Measurements from ENCODE around the gene BRSK1. TPM values are rescaled to one million over a fixed set of nuclear protein-coding genes. Genes with fewer than 3 reads are reported as not detected.
"Not testable (repeated sequence)": the region's sequence is repeated elsewhere in the genome, so short reads cannot be mapped to it uniquely, and the experiment has no call there.

The BRSK1 gene
- polyA plus RNA-seq, 4 donors = 12.8 to 20.6 (median 15.5) TPM

DNA sequence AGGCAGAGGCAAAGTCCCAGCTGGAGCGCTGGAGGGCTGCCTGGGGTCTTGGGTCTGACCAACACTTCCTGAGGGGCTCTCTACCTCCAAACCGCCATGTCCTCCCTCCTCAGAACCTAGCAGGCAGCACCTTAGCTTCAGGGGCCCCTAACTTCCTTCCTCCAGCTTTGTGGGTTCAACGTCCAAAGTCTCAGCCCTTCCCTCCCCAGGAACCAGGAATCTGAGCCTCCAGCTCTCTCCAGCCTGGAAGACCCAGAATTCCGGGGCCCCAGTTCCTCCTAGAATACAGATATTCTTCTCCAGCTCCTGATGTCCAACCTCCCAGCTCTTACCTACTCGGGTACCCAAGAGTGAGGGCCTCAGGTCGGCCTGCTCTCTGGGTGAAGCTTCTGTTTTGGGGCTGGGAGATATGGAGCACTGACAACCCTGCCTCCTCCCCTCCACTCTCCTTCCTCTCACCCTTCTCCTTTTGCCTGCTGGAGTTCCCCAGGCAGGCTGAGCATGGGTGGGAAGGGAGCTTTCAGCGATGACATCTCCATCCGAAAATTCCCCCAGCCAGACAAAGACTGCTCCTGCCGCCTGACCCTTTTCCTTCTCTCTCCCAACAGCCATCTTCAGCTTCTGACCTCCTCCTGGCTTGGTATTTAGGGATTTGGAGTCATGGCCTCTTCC lies 37.8 kb downstream of the BRSK1 start:
- DNase-seq (ENCODE audit: low read depth in 4 of 4, low spot score in 3 of 4) = no peak

DNA sequence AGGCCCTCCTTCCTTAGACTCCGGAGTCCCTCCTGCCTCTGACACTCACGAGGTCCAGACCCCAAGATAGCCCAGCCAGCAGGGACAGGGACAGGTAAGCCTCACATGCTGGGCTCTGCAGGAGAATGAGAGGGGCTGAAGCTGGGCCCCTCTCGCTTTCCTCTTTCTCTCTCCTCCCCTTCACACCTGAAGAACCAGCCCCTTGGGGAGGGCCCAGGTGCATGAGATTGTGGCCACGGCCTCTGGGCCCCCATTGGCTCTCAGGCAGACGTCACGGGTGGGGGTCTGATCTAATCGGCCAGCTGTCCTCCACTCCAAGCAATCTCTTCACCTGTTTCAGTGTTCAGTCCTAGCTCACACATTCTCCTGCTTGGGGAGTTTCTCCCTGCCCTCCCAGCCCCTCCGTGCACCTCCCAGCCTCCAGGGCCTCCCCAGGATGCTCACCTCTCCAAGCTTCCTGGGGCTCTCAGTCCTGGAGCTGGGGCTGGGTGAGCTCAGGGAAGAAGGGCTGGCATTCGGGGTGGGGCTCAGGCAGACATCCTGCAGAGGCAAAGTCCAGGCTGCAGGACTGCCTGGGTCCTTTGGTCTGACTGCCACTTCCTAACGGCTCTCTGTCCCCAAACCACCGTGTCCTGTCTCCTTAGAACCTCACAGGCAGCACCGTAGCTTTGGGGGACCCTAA lies 38.5 kb downstream of the BRSK1 start:
- DNase-seq (ENCODE audit: low read depth in 4 of 4, low spot score in 3 of 4) = no peak

DNA sequence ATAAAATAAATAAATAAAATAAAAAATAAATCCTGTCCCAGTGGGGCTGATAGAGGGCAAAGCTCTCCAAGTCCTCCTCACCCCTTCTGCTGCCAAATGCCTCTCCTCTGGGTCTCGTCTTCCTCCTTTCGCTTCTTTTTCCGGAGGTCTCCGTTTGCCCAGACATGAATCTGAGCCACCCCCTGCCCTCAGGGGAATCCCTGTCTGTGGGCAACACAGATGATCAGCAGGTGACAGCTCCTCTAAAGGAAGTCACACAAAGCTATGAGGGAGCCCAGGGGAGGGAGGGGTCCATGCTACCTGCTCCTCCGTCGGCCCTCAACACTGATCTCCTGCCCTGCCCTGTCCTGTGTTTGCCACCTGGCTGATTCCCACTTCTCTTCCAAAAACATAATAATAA lies 40.9 kb downstream of the BRSK1 start:
- DNase-seq (ENCODE audit: low read depth in 4 of 4, low spot score in 3 of 4) = no peak

DNA sequence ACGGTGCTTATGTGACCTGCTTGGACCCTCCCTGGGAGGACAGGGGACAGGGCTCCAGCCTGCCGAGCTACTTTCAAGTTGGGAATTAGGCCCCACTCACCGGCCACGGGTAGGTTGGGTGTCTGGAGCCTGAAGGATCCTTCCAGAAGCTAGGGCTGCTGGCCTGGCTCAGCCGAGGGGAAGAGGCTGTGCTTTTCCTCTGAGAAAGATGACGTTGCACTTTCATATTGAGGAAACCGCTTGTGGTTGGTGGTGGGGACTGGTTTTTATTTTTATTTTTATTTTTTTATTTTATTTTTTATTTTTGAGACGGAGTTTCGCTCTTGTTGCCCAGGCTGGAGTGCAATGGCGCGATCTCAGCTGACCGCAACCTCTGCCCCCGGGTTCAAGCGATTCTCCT lies 41.4 kb downstream of the BRSK1 start, which contains the start of gene TMEM150B:
Gene TMEM150B, minus strand, starts transcription at position 170 of the 400 bp plus-strand sequence. CDS start 4,305 bp downstream, outside the sequence.
- no peak for DNase-seq (ENCODE audit: low read depth in 4 of 4, low spot score in 3 of 4)

DNA sequence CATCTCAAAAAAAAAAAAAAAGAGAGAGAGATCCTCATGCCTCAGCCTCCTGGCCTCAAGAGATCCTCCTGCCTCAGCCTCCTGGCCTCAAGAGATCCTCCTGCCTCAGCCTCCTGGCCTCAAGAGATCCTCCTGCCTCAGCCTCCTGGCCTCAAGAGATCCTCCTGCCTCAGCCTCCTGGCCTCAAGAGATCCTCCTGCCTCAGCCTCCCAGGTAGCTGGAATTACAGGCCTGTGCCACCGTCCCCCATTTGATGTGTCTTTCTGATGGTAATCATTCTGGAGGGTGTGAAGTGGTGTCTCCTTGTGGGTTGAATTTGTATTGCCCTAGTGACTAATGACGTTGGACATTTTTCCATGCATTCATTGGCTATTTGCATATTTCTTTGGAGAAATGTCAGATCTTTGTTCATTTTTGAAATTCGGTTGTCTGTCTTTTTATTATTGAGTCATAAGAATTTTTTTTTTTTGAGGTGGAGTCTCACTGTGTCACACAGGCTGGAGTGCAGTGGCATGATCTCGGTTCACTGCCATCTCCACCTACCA lies 45.0 kb downstream of the BRSK1 start:
- DNase-seq (ENCODE audit: low read depth in 4 of 4, low spot score in 3 of 4) = not testable (repeated sequence)

DNA sequence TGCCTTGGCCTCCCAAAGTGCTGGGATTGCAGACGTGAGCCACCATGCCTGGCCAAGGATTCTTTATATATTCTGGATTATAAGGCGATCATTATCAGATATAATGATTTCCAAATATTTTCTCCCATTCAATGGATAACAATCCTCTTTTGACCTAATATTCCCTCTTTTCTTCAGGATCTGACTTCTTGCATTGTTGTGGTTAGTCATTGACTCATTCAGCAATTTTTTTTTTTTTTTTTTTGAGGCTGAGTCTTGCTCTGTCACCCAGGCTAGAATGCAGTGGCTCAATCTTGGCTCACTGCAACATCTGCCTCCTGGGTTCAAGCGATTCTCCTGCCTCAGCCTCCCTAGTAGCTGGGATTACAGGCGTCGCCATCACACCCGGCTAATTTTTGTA lies 46.0 kb downstream of the BRSK1 start:
- DNase-seq (ENCODE audit: low read depth in 4 of 4, low spot score in 3 of 4) = not testable (repeated sequence)

DNA sequence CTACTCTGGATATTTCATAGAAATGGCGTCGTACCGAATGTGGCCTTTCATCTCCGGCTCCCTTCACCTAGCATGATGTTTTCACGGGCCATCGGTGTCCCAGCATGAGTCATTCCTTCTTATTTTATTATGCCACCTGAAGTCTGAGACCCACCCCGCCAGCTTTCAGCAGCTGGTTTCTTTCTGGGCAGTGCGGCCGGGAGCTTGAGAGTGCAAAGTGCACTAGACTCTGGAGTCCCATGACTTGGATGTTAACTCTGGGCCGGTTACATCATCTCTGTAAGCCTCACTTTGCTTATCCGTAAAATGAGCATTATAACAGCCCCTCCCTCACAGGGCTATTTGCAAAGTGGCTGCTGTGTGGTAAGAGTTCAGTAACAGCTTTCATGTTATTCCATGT lies 50.1 kb downstream of the BRSK1 start:
- DNase-seq (ENCODE audit: low read depth in 4 of 4, low spot score in 3 of 4) = no peak

DNA sequence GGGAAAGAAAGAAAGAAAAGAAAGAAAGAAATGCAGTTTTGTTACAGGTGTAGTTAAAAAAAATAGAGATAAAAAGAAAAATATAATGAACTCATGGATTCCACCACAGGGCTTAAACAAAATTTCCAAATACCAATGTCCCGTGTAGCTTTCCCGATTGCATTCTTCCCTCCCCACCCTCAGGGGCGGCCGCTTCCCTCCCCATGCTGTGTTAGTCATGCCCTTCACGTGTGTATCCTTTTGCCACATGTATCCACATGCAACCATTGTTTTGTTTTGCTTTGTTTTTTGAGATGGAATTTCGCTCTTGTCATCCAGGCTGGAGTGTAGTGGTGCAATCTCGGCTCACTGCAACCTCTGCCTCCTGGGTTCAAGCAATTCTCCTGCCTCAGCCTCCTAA lies 52.3 kb downstream of the BRSK1 start:
- DNase-seq (ENCODE audit: low read depth in 4 of 4, low spot score in 3 of 4) = no peak

DNA sequence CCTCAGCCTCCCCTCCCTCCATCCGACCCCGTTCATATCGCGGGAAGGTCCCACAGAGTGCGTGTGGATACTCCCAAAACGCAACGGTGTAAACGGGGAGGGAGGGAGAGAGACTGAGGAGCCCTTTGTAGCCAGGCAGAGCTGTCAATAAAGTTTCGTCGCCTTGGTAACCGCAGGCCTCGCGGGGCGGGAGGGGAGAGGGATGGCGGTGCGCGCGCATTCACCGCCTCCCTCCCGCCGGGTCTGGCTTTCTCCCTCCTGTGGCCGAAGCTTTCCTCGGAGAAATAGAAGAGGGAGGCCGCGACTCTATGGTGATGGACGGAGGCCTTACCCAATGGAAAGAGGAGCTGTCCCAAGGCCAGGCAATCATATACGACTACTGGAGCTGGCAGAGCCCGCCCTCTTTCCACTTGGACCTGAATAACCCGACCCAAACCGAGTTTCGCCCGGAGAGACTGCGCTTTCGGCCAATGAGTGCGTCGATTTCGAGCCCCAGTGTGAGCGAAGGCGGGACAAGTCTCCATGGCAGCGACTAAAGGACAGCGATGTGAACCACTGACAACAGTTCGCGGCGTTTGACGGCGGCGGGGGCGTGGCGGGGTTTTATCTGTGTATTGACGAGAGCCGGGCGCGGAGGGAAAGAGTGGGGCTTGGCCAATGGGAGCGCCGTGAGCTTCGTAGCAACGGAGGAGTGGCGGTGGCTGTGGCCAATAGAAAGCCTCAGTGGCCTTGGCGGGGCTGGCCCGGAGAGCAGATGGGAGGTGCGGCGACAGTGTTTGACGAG lies 55.5 kb downstream of the BRSK1 start, which contains the start of gene KMT5C:
Gene KMT5C, plus strand, starts transcription at position 772 of the 784 bp plus-strand sequence. CDS start 2,061 bp downstream, outside the sequence.
- DNase-seq (ENCODE audit: low read depth in 4 of 4, low spot score in 3 of 4) = peak; percentile 100

DNA sequence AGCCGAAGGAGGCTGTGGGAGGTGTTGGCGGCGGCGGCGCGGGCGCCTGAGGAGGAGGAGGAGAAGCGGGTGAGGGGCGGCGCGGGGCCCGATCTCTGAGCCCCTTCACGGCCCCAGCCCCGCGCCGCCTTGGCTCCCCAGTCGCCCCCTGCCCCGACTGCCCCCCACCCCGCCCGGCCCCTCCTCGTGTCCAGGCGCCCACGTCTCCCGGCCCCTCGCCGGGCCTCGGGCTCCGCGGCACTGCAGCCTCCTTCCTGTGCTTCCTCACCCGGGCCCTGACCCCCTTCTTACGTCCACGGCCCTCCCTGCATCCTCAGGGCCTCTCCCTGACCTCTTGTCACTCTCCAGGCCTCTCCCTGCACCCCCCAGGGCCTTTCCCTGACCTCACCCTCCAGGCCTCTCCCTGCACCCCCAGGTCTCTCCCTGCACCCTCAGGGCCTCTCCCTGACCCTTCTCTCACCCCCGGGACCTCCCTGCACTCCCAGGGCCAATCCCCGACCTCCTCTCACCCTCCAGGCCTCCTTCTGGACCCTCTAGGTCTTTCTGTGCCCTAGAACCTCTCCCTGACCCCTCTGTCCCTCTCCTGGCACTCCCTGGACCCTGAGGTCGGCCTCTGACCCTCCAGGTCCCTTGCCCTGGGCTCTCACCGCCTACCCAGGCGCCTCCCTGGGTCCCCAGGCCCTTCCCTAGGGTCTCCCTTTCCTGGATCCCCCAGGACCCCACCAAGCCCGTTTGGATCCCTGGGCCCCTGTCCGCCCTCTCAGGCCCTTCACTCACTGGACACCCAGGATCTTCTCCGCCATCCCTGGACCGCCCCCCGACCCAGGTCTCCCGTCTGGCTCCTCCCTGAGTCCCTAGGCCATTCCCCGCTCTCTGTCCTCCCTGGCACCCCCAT lies 56.3 kb downstream of the BRSK1 start:
- DNase-seq (ENCODE audit: low read depth in 4 of 4, low spot score in 3 of 4) = no peak

DNA sequence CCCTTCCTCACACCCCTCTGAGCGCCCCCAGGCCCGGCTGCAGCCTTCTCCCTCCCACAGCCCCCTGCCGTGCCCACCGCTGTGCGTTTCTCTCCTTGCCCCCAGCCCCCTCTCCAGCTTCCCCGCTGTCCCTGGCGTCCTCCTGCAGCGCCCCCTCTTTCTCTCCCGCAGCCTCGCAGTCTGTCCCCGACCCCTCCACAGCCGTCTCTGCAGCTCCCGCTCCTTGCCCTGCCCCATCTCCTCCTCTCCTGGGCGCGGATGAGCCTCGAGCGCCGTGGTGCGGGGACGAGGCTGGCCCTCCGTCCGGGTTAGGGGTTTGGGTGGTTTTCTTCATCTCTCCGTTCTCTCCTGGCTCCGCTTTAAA lies 57.0 kb downstream of the BRSK1 start:
- no peak for DNase-seq (ENCODE audit: low read depth in 4 of 4, low spot score in 3 of 4)

DNA sequence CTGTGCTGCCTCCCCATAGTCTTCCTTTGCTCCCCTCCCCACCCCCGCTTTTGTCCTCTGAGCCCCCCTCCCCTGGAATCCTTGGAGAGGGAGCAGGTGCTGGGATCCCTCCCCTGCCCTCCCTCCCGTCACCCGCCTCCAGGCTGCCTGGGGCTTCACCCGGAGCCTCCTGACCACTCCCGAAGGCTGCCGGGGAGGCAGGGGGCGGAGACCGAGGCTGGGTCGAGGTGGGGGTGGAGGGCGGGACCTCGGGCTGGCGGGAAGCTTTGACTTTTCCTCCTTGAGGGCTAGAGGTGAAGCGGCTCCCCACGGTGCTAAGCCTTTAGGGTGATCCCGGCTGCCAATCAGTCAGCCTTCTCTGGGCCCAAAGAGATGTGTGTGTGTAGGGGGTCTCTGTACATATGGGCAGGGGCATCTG lies 57.4 kb downstream of the BRSK1 start:
- no peak for DNase-seq (ENCODE audit: low read depth in 4 of 4, low spot score in 3 of 4)

DNA sequence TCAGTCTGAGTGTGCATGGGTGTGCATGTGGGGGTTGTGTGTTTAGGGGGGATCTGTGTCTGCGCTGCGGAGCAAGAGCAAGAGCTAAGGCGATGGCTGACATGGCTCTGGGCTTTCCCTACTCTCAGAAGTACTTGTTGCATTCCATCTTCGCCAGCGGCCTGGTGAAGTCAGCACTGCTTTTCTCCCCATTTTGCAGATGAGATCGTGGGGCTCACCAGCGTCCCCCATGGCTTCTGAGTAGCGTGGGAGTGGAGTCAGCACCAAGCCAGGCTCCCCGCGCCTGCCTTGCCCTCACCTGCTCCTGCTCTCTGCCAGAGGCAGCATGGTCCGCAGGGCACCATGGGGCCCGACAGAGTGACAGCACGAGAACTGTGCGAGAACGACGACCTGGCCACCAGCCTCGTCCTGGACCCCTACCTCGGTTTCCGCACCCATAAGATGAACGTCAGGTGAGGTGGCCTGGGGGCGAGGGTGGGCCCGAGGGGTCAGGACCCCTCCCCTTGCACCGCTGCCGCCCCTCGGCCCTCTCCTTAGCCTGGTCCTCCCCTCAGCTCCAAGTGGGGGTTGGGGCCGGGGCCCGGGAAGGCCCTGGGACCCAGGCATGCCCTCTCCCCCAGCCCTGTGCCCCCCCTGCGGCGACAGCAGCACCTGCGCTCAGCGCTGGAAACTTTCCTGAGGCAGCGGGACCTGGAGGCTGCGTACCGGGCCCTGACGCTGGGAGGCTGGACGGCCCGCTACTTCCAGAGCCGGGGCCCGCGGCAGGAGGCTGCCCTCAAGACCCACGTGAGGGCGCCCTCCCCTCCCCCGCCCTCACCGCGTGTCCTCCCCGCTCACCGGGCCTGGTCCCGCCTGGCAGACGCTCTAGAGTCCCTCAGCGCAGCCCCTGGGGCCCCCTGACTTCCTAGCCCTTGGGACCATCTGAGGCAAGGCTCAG lies 58.1 kb downstream of the BRSK1 start:
- DNase-seq (ENCODE audit: low read depth in 4 of 4, low spot score in 3 of 4) = no peak

DNA sequence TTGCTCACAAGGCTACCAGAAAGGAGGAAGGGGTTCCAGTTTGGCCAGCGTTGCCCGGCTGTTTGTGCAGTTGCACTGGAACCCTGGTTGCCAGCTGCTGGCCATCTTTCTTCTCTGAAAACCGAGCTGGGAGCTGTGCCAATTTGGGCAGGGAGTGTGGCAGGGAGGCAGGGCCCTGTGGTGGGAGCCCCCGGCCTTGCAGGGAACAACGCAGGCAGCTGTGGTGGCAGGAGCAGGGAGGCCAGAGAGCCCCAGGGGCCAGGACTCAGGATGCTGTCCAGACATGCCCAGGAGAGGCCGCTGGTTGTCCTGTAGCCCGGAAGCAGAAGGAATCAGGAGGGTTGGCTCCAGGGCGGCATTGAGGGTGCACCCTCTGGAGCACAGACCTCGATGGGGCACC lies 60.6 kb downstream of the BRSK1 start:
- no peak for DNase-seq (ENCODE audit: low read depth in 4 of 4, low spot score in 3 of 4)

DNA sequence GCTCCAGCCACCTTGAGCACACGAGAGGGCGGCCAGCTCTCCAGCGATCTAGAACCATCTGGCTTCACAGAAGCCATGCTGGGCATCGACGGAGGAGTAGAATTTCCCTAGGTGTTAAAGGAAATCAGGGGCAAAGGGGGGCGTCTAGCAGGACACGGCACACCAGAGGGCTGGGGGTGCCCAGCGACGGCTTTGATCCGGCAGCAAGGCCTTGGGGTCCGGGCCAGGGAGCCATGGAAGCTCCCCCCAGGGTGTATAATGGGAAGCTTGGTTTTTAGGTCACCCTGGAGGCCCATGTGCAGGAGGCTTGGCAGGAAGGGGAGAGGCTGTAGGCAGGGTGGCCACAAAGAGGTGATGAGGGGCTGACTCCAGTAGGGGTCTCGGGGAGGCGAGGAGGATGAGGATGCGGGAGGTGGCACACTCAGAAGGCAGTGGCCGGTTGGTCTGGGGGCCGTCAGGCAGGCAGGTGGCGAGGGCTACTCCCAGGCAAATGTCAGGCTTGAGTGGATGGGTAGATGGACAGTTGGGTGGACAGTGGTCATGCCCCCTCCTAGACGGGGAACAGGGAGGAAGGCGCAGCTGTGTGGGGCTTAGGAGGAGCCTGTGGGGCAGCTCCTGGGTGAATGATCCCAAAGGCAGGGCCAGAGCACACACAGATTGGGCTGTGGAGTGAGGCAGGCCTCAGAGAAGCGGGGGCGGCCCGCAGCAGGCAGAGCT lies 61.5 kb downstream of the BRSK1 start:
- no peak for DNase-seq (ENCODE audit: low read depth in 4 of 4, low spot score in 3 of 4)

DNA sequence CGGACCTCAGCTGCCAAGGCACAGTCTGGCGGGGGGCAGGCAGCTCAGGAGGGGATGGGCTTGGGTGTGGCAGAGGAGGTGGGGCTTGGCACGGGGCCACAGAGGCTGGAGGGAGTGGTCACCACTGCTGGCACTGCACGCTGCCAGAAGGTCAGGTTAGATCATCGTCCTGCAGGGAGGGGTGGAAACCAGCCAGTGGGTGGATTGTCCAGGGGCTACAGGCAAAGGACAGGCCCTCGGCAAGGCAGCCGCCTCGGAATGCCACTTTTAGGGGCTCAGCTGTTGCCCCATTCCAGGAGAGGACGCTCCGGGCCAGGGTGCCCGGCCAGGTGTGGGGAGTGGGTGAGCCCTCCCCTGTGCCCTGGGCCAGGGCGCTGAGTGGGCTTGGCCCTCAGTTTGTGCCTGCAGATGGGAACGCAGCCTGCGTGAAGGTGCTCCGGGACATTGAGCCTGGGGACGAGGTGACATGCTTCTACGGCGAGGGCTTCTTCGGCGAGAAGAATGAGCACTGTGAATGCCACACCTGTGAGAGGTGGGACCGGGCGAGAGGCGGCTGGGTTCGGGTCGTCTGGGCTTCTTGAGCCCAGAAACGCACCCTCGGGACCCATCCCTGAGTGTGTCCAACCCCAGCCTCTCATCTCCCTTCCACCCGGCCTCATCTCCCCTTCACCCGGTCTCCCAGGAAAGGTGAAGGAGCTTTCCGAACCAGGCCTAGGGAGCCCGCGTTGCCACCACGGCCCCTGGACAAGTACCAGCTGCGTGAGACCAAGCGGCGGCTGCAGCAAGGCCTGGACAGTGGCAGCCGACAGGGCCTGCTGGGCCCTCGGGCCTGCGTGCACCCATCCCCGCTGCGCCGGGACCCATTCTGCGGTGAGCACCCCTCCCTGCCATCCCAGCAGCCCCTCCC lies 62.3 kb downstream of the BRSK1 start:
- DNase-seq (ENCODE audit: low read depth in 4 of 4, low spot score in 3 of 4) = no peak

DNA sequence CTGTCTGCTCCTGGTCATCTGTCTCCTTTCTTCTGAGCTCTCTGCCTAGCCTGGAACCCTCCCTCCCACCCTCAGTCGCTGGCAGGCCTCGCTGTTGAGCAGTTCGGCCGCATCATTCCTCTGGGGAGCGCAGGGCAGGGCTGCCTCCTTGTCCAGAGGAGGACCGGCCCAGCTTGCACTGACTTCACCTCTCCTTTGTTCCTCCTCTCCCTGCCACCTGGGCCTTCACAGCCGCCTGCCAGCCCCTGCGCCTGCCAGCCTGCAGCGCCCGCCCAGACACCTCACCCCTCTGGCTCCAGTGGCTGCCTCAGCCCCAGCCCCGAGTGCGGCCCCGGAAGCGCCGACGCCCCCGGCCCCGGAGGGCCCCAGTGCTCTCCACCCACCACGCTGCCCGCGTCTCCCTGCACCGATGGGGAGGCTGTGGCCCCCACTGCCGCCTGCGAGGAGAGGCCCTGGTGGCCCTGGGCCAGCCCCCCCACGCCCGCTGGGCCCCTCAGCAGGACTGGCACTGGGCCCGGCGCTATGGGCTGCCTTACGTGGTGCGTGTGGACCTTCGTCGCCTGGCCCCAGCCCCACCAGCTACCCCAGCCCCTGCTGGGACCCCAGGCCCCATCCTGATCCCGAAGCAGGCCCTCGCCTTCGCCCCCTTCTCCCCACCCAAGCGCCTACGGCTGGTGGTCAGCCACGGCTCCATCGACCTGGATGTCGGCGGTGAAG lies 63.1 kb downstream of the BRSK1 start:
- no peak for DNase-seq (ENCODE audit: low read depth in 4 of 4, low spot score in 3 of 4)
